HepG2 (cell line): ENCODE measurements around the gene VPS25. TPM values are rescaled to one million over a fixed set of nuclear protein-coding genes. Genes with fewer than 3 reads are reported as not detected.
A peak's percentile ranks its signal among the peaks of the same experiment; 100 is the strongest.

Experiments
- ARID5B ChIP-seq: IDR thresholded peaks from 2 replicates; pipeline ENCODE4 v1.4.0; 2020; ENCODE audit warnings: mild to moderate bottlenecking, missing genetic modification reagents
- EEA1 ChIP-seq: sonication (generic); formaldehyde crosslinking; IDR thresholded peaks from 2 replicates; pipeline ENCODE4 v1.5.1; 2020; ENCODE audit warnings: mild to moderate bottlenecking, missing genetic modification reagents, borderline replicate concordance
- FOXM1 ChIP-seq: sonication (generic); formaldehyde crosslinking; IDR thresholded peaks from 2 replicates; pipeline ENCODE4 v1.5.0; 2020; ENCODE audit warnings: missing genetic modification reagents
- HINFP ChIP-seq: sonication (generic); formaldehyde crosslinking; IDR thresholded peaks from 2 replicates; pipeline ENCODE4 v1.4.0; 2020; ENCODE audit warnings: low read depth, mild to moderate bottlenecking, missing genetic modification reagents
- LBX2 ChIP-seq: sonication (generic); formaldehyde crosslinking; IDR thresholded peaks from 2 replicates; pipeline ENCODE4 v1.5.0; 2020; ENCODE audit warnings: missing genetic modification reagents, mild to moderate bottlenecking, borderline replicate concordance
- MAZ ChIP-seq, 2 experiments: sonication (generic) in 1 of 2; formaldehyde crosslinking in 1 of 2; IDR thresholded peaks; 2 replicates each; pipeline versions ENCODE4 v1.5.0 to v1.6.1; 2012 to 2020; ENCODE audit warnings: low read depth in 2 of 2, mild to moderate bottlenecking in 2 of 2, borderline replicate concordance in 1 of 2, improper control_type of control experiment in 1 of 2, low read length in 1 of 2, missing genetic modification reagents in 1 of 2, moderate library complexity in 1 of 2
- MXD4 ChIP-seq: IDR thresholded peaks from 2 replicates; pipeline ENCODE4 v1.6.1; 2016; ENCODE audit warnings: mild to moderate bottlenecking, missing biosample characterization, missing genetic modification reagents
- NR2F2 ChIP-seq: IDR thresholded peaks from 2 replicates; pipeline ENCODE4 v1.6.1; 2012; ENCODE audit warnings: low read depth, inconsistent platforms, borderline replicate concordance
- NRL ChIP-seq: sonication (generic); formaldehyde crosslinking; IDR thresholded peaks from 2 replicates; pipeline ENCODE4 v1.5.0; 2020; ENCODE audit warnings: missing genetic modification reagents, mild to moderate bottlenecking, moderate library complexity, borderline replicate concordance
- RFX3 ChIP-seq: IDR thresholded peaks from 2 replicates; pipeline ENCODE4 v1.6.1; 2016; ENCODE audit warnings: missing biosample characterization, missing genetic modification reagents
- TRIM22 ChIP-seq: fragments of 450-650 bp; IDR thresholded peaks from 2 replicates; pipeline ENCODE4 v1.6.1; 2017
- ZBTB34 ChIP-seq: sonication (generic); formaldehyde crosslinking; IDR thresholded peaks from 2 replicates; pipeline ENCODE4 v1.8.0; 2022; ENCODE audit warnings: mild to moderate bottlenecking, missing genetic modification reagents
- ZFP36L2 ChIP-seq: sonication (generic); formaldehyde crosslinking; IDR thresholded peaks from 2 replicates; pipeline ENCODE4 v1.4.0; 2020; ENCODE audit warnings: missing genetic modification reagents
- ZNF3 ChIP-seq: IDR thresholded peaks from 2 replicates; pipeline ENCODE4 v1.7.0; 2017; ENCODE audit warnings: inconsistent platforms
- ZNF510 ChIP-seq: sonication (generic); formaldehyde crosslinking; IDR thresholded peaks from 2 replicates; pipeline ENCODE4 v1.4.0; 2020; ENCODE audit warnings: low read depth, mild to moderate bottlenecking, missing genetic modification reagents
- ZNF550 ChIP-seq: sonication (generic); formaldehyde crosslinking; IDR thresholded peaks from 2 replicates; pipeline ENCODE4 v1.4.0; 2020; ENCODE audit warnings: mild to moderate bottlenecking, missing genetic modification reagents, borderline replicate concordance
- ZSCAN20 ChIP-seq: sonication (generic); formaldehyde crosslinking; IDR thresholded peaks from 2 replicates; pipeline ENCODE4 v1.4.0; 2020; ENCODE audit warnings: missing genetic modification reagents, mild to moderate bottlenecking, borderline replicate concordance
- polyA plus RNA-seq, 8 experiments: library from polyadenylated mRNA; depleted of rRNA in 3 of 8; stranded (reverse) in 7 of 8; unstranded in 1 of 8; fragments of >200 nt; fragmentation: Illumina TruSeq in 4 of 8; extraction: Trizol in 4 of 8; gene quantifications; 2 replicates each; pipeline versions ENCODE4 v1.2.1 to v1.2.3, GENCODE V29; 2011 to 2016; ENCODE audit warnings: low read depth in 4 of 8, missing spikeins in 1 of 8, mixed read lengths in 1 of 8; ENCODE audit not compliant: insufficient read depth in 1 of 8
- total RNA-seq, 5 experiments: library from RNA; depleted of rRNA; stranded (reverse); fragments of >200 nt; fragmentation: Illumina TruSeq; extraction: Trizol; gene quantifications; 2 replicates each; pipeline ENCODE4 v1.2.3, GENCODE V29; 2016; ENCODE audit warnings: low read depth in 1 of 5

VPS25 gene
- total and polyA plus RNA-seq, 2 of the 13 experiments (the other 11 are each of a cell fraction or from before 2014, with no cell fraction given): 161 to 249 TPM

GRCh38 chr17:42779936-42780850 is 6.9 kb downstream of the VPS25 start, which contains the start of gene WNK4 (continued):
- TF ChIP-seq TRIM22 (no peak), FOXM1 (CRISPR knock-in tag) (no peak), ZNF3 (CRISPR knock-in tag) (no peak), ZBTB34 (CRISPR knock-in tag) (peak; percentile 67; the same call in 1 of the 2 replicates), ZNF510 (CRISPR knock-in tag) (no peak), MAZ (IDR thresholded peaks at IDR 0.05; ENCODE audit: borderline replicate concordance, low read depth, low read length) (peak; percentile 8; the same call in 1 of the 2 replicates), MAZ (CRISPR knock-in tag; IDR thresholded peaks at IDR 0.05; ENCODE audit: low read depth) (peak; percentile 79), MXD4 (peak; percentile 20; the same call in 1 of the 2 replicates), LBX2 (CRISPR knock-in tag) (0 out of 2 replicates have a peak, but pooled peaks have one; percentile 61), ZSCAN20 (no peak; the same call in 1 of the 2 replicates), NR2F2 (peak; percentile 18; the same call in 1 of the 2 replicates), ZFP36L2 (no peak; the same call in 1 of the 2 replicates), EEA1 (CRISPR knock-in tag) (peak; percentile 7; the same call in 1 of the 2 replicates), NRL (CRISPR knock-in tag) (peak; percentile 12; the same call in 1 of the 2 replicates), HINFP (CRISPR knock-in tag) (no peak; the same call in 1 of the 2 replicates), ARID5B (peak; percentile 90), RFX3 (peak; percentile 7; the same call in 1 of the 2 replicates), ZNF550 (CRISPR knock-in tag) (no peak)
